ENCODE measurements around the gene MOK. TPM values are rescaled to one million over a fixed set of nuclear protein-coding genes. Genes with fewer than 3 reads are reported as not detected.

Gene MOK
- total RNA-seq, 2 experiments from 2014 or later, result 2.3 to 2.5 TPM

- peaks cover 74% of the 10 kb centered on the region for H3K36me3 Mint-ChIP-seq (ENCODE audit: low read depth)
- ChIA-PET CTCF (no interaction called here), POLR2A (no interaction called here)
- ATAC-seq (ENCODE audit: poor library complexity) (no peak), DNase-seq (no peak)
- TF ChIP-seq CTCF (IDR thresholded peaks at IDR 0.05), result no peak
- no peaks in the 10 kb centered on the region for H3K27me3 Mint-ChIP-seq
- no peaks in the 10 kb centered on the region for H3K27me3 ChIP-seq (ENCODE audit: control insufficient read depth in 1 of 2, insufficient read depth in 2 of 2, low read length in 2 of 2)
- no peaks in the 10 kb centered on the region for H3K4me1 ChIP-seq (ENCODE audit: insufficient read depth, low read length)
- intact Hi-C loops (cut with DNase I, micrococcal nuclease), result no loop called here
- H3K9me3 Mint-ChIP-seq, result no peaks in the 10 kb centered on the region
- H3K4me3 ChIP-seq (ENCODE audit: low read length), result no peak overlapping the region
- H3K4me1 Mint-ChIP-seq (ENCODE audit: low read depth), result no peaks in the 10 kb centered on the region
- no peak overlapping the region for H3K27ac ChIP-seq (ENCODE audit: low read depth in 1 of 2, low read length in 2 of 2)
- H3K4me3 Mint-ChIP-seq, result no peak overlapping the region
- H3K27ac Mint-ChIP-seq, result no peak overlapping the region
- no peaks in the 10 kb centered on the region for H3K9me3 ChIP-seq (ENCODE audit: control insufficient read depth in 1 of 2, insufficient read depth in 1 of 2, low read length in 2 of 2)
- peaks cover 75% of the 10 kb centered on the region for H3K36me3 ChIP-seq (ENCODE audit: insufficient read depth, low read length)
These were observed 40.3 kb upstream of the MOK start for GRCh38 chr14:102345232-102345631.

- no peaks in the 10 kb centered on the region for H3K9me3 ChIP-seq (ENCODE audit: control insufficient read depth in 1 of 2, insufficient read depth in 1 of 2, low read length in 2 of 2)
- ChIA-PET CTCF (no interaction called here), POLR2A (no interaction called here)
- intact Hi-C loops (cut with DNase I, micrococcal nuclease), result no loop called here
- no peak overlapping the region for H3K27ac Mint-ChIP-seq
- no peaks in the 10 kb centered on the region for H3K9me3 Mint-ChIP-seq
- ATAC-seq (ENCODE audit: poor library complexity) (no peak), DNase-seq (no peak)
- TF ChIP-seq CTCF (IDR thresholded peaks at IDR 0.05), result no peak
- H3K4me3 Mint-ChIP-seq, result no peak overlapping the region
- no peak overlapping the region for H3K27ac ChIP-seq (ENCODE audit: low read depth in 1 of 2, low read length in 2 of 2)
- H3K4me3 ChIP-seq (ENCODE audit: low read length), result no peak overlapping the region
- H3K36me3 Mint-ChIP-seq (ENCODE audit: low read depth), result peaks cover 67% of the 10 kb centered on the region
- peaks cover 69% of the 10 kb centered on the region for H3K36me3 ChIP-seq (ENCODE audit: insufficient read depth, low read length)
- no peaks in the 10 kb centered on the region for H3K27me3 ChIP-seq (ENCODE audit: control insufficient read depth in 1 of 2, insufficient read depth in 2 of 2, low read length in 2 of 2)
- no peaks in the 10 kb centered on the region for H3K27me3 Mint-ChIP-seq
- H3K4me1 ChIP-seq (ENCODE audit: insufficient read depth, low read length), result no peaks in the 10 kb centered on the region
- no peaks in the 10 kb centered on the region for H3K4me1 Mint-ChIP-seq (ENCODE audit: low read depth)
These were observed 39.5 kb upstream of the MOK start for GRCh38 chr14:102344485-102344884.

GRCh38 chr14:102344084-102344483 lies 39.1 kb upstream of the MOK start:
- Mint-ChIP-seq H3K4me1 (ENCODE audit: low read depth) (no peaks in the 10 kb centered on the region), H3K9me3 (no peaks in the 10 kb centered on the region), H3K27ac (no peak overlapping the region), H3K27me3 (no peaks in the 10 kb centered on the region), H3K36me3 (ENCODE audit: low read depth) (peaks cover 63% of the 10 kb centered on the region), H3K4me3 (no peak overlapping the region)
- no peak for TF ChIP-seq CTCF (IDR thresholded peaks at IDR 0.05)
- H3K4me1 ChIP-seq (ENCODE audit: insufficient read depth, low read length), result no peaks in the 10 kb centered on the region
- CTCF ChIA-PET, result no interaction called here
- H3K36me3 ChIP-seq (ENCODE audit: insufficient read depth, low read length), result peaks cover 67% of the 10 kb centered on the region
- intact Hi-C loops (cut with DNase I, micrococcal nuclease), result no loop called here
- POLR2A ChIA-PET, result no interaction called here
- H3K27ac ChIP-seq (ENCODE audit: low read depth in 1 of 2, low read length in 2 of 2), result no peak overlapping the region
- H3K9me3 ChIP-seq (ENCODE audit: control insufficient read depth in 1 of 2, insufficient read depth in 1 of 2, low read length in 2 of 2), result no peaks in the 10 kb centered on the region
- H3K4me3 ChIP-seq (ENCODE audit: low read length), result no peak overlapping the region
- DNase-seq (no peak), ATAC-seq (ENCODE audit: poor library complexity) (no peak)
- no peaks in the 10 kb centered on the region for H3K27me3 ChIP-seq (ENCODE audit: control insufficient read depth in 1 of 2, insufficient read depth in 2 of 2, low read length in 2 of 2)
